HepG2 (cell line): ENCODE measurements around the gene SYMPK. TPM values are rescaled to one million over a fixed set of nuclear protein-coding genes. Genes with fewer than 3 reads are reported as not detected.

ENCODE experiments used
- CHCHD3 ChIP-seq: sonication (generic); formaldehyde crosslinking; IDR thresholded peaks from 2 replicates; pipeline ENCODE4 v1.8.0; 2022; ENCODE audit warnings: mild to moderate bottlenecking, missing genetic modification reagents, moderate library complexity
- ELF4 ChIP-seq: sonication (generic); formaldehyde crosslinking; IDR thresholded peaks from 2 replicates; pipeline ENCODE4 v1.5.0; 2020; ENCODE audit warnings: missing genetic modification reagents, mild to moderate bottlenecking, moderate library complexity, borderline replicate concordance
- GATAD1 ChIP-seq: IDR thresholded peaks from 2 replicates; pipeline ENCODE4 v1.6.1; 2016; ENCODE audit warnings: missing genetic modification reagents, missing compliant biosample characterization
- GLI4 ChIP-seq: sonication (generic); formaldehyde crosslinking; IDR thresholded peaks from 2 replicates; pipeline ENCODE4 v1.5.1; 2020; ENCODE audit warnings: missing genetic modification reagents, mild to moderate bottlenecking, moderate library complexity, borderline replicate concordance
- HOXD1 ChIP-seq: sonication (generic); formaldehyde crosslinking; IDR thresholded peaks from 2 replicates; pipeline ENCODE4 v1.5.0; 2020; ENCODE audit warnings: missing genetic modification reagents
- ISX ChIP-seq: sonication (generic); formaldehyde crosslinking; conservative IDR thresholded peaks from 2 replicates; pipeline ENCODE4 v1.5.0; 2020; ENCODE audit warnings: missing genetic modification reagents
- NKX3-1 ChIP-seq: sonication (generic); formaldehyde crosslinking; IDR thresholded peaks from 2 replicates; pipeline ENCODE4 v1.5.0; 2020; ENCODE audit warnings: missing genetic modification reagents
- POLR2AphosphoS5 ChIP-seq: IDR thresholded peaks from 2 replicates; pipeline ENCODE4 v1.6.1; 2012; ENCODE audit warnings: low read depth, low read length
- SAP130 ChIP-seq: IDR thresholded peaks from 2 replicates; pipeline ENCODE4 v1.6.1; 2016; ENCODE audit warnings: low read depth
- ZBTB20 ChIP-seq: sonication (generic); formaldehyde crosslinking; IDR thresholded peaks from 2 replicates; pipeline ENCODE4 v1.8.1; 2023; ENCODE audit warnings: missing genetic modification reagents, low read depth, mild to moderate bottlenecking, borderline replicate concordance
- ZBTB42 ChIP-seq: sonication (generic); formaldehyde crosslinking; IDR thresholded peaks from 2 replicates; pipeline ENCODE4 v1.5.0; 2020; ENCODE audit warnings: mild to moderate bottlenecking, missing genetic modification reagents
- ZKSCAN8 ChIP-seq: IDR thresholded peaks from 2 replicates; pipeline ENCODE4 v1.6.1; 2016; ENCODE audit warnings: borderline replicate concordance, missing genetic modification reagents, missing compliant biosample characterization
- ZNF180 ChIP-seq: sonication (generic); formaldehyde crosslinking; IDR thresholded peaks from 2 replicates; pipeline ENCODE4 v1.4.0; 2020; ENCODE audit warnings: low read depth, missing genetic modification reagents, borderline replicate concordance
- ZNF331 ChIP-seq: sonication (generic); formaldehyde crosslinking; IDR thresholded peaks from 2 replicates; pipeline ENCODE4 v1.4.0; 2020; ENCODE audit warnings: missing genetic modification reagents
- ZNF883 ChIP-seq: sonication (generic); formaldehyde crosslinking; IDR thresholded peaks from 2 replicates; pipeline ENCODE4 v1.5.1; 2020; ENCODE audit warnings: mild to moderate bottlenecking, missing genetic modification reagents; ENCODE audit errors: not compliant biosample characterization
- polyA plus RNA-seq, 8 experiments: library from polyadenylated mRNA; depleted of rRNA in 3 of 8; stranded (reverse) in 7 of 8; unstranded in 1 of 8; fragments of >200 nt; fragmentation: Illumina TruSeq in 4 of 8; extraction: Trizol in 4 of 8; gene quantifications; 2 replicates each; pipeline versions ENCODE4 v1.2.1 to v1.2.3, GENCODE V29; 2011 to 2016; ENCODE audit warnings: low read depth in 4 of 8, missing spikeins in 1 of 8, mixed read lengths in 1 of 8; ENCODE audit not compliant: insufficient read depth in 1 of 8
- total RNA-seq, 5 experiments: library from RNA; depleted of rRNA; stranded (reverse); fragments of >200 nt; fragmentation: Illumina TruSeq; extraction: Trizol; gene quantifications; 2 replicates each; pipeline ENCODE4 v1.2.3, GENCODE V29; 2016; ENCODE audit warnings: low read depth in 1 of 5
- TF ChIP-seq, protein P1 (sequence below): sonication (generic); formaldehyde crosslinking; IDR thresholded peaks from 2 replicates; pipeline ENCODE4 v1.5.1; 2020; ENCODE audit warnings: mild to moderate bottlenecking, moderate library complexity, missing genetic modification reagents
- TF ChIP-seq, protein P2 (sequence below): sonication (generic); formaldehyde crosslinking; IDR thresholded peaks from 2 replicates; pipeline ENCODE4 v1.8.0; 2022; ENCODE audit warnings: mild to moderate bottlenecking, missing genetic modification reagents, moderate library complexity
- TF ChIP-seq, protein P3 (sequence below), 2 experiments: sonication (generic) in 1 of 2; formaldehyde crosslinking in 1 of 2; IDR thresholded peaks; 2 replicates each; pipeline versions ENCODE4 v1.4.0 to v1.6.1; 2018 to 2020; ENCODE audit warnings: missing genetic modification reagents in 2 of 2, borderline replicate concordance in 1 of 2, low read depth in 1 of 2, mild to moderate bottlenecking in 1 of 2, missing biosample characterization in 1 of 2
- TF ChIP-seq, protein P4 (sequence below): sonication (generic); formaldehyde crosslinking; IDR thresholded peaks from 2 replicates; pipeline ENCODE4 v1.4.0; 2020; ENCODE audit warnings: mild to moderate bottlenecking, low read depth, missing genetic modification reagents
- TF ChIP-seq, protein P5 (sequence below): sonication (generic); formaldehyde crosslinking; IDR thresholded peaks from 2 replicates; pipeline ENCODE4 v1.4.0; 2020; ENCODE audit warnings: missing genetic modification reagents

The SYMPK gene
- total and polyA plus RNA-seq, 2 of the 13 experiments (the other 11 are each of a cell fraction or from before 2014, with no cell fraction given), result 21.9 to 55.7 TPM

DNA sequence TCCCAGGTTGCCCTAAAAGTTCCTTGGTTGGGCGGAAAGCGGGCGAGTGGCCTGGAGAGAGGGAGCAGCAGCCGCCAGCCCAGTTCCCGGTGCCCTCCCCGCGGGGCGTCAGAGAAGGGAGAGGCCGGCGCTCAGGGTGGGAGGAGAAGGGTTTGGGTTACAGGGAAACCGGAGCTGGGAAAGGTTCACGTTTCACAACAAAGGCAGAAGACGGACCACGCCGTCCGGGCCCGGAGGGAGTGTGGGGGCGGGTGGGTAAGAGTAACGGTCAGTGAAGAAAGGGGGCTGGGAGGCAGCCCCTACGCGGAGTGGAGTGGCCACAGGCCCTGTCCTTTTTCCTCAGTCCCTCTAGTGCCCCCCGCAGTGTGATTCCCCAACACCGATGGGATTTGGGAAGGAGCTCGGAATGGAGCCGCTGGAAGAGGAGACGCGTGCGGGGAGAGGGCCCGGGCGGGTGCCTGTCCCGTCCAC is 95.5 kb downstream of the SYMPK start (continued):
- TF ChIP-seq ELF4 (CRISPR knock-in tag) (no peak), ZNF883 (CRISPR knock-in tag) (no peak), HOXD1 (CRISPR knock-in tag) (no peak), POLR2AphosphoS5 (no peak), GATAD1 (CRISPR knock-in tag) (no peak), ZBTB20 (CRISPR knock-in tag) (no peak), CHCHD3 (CRISPR knock-in tag) (no peak), ZNF180 (CRISPR knock-in tag) (no peak), NKX3-1 (CRISPR knock-in tag) (no peak), GLI4 (CRISPR knock-in tag) (no peak), ISX (no peak), SAP130 (CRISPR knock-in tag) (peak; percentile 71), ZNF331 (CRISPR knock-in tag) (no peak), ZKSCAN8 (CRISPR knock-in tag) (no peak), ZBTB42 (CRISPR knock-in tag) (no peak)
- TF ChIP-seq, protein P1, sequence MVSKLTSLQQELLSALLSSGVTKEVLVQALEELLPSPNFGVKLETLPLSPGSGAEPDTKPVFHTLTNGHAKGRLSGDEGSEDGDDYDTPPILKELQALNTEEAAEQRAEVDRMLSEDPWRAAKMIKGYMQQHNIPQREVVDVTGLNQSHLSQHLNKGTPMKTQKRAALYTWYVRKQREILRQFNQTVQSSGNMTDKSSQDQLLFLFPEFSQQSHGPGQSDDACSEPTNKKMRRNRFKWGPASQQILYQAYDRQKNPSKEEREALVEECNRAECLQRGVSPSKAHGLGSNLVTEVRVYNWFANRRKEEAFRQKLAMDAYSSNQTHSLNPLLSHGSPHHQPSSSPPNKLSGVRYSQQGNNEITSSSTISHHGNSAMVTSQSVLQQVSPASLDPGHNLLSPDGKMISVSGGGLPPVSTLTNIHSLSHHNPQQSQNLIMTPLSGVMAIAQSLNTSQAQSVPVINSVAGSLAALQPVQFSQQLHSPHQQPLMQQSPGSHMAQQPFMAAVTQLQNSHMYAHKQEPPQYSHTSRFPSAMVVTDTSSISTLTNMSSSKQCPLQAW (CRISPR knock-in tag), result 0 out of 2 replicates have a peak, but pooled peaks have one; percentile 11
- TF ChIP-seq, protein P2, sequence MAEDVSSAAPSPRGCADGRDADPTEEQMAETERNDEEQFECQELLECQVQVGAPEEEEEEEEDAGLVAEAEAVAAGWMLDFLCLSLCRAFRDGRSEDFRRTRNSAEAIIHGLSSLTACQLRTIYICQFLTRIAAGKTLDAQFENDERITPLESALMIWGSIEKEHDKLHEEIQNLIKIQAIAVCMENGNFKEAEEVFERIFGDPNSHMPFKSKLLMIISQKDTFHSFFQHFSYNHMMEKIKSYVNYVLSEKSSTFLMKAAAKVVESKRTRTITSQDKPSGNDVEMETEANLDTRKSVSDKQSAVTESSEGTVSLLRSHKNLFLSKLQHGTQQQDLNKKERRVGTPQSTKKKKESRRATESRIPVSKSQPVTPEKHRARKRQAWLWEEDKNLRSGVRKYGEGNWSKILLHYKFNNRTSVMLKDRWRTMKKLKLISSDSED (CRISPR knock-in tag), result no peak
- TF ChIP-seq, protein P3, sequence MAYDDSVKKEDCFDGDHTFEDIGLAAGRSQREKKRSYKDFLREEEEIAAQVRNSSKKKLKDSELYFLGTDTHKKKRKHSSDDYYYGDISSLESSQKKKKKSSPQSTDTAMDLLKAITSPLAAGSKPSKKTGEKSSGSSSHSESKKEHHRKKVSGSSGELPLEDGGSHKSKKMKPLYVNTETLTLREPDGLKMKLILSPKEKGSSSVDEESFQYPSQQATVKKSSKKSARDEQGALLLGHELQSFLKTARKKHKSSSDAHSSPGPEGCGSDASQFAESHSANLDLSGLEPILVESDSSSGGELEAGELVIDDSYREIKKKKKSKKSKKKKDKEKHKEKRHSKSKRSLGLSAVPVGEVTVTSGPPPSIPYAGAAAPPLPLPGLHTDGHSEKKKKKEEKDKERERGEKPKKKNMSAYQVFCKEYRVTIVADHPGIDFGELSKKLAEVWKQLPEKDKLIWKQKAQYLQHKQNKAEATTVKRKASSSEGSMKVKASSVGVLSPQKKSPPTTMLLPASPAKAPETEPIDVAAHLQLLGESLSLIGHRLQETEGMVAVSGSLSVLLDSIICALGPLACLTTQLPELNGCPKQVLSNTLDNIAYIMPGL (CRISPR knock-in tag; IDR thresholded peaks at IDR 0.05; ENCODE audit: borderline replicate concordance in 1 of 2, low read depth in 1 of 2), result peak in 1 of 2 experiments; percentile 9; a peak in 1 of 4 replicates
- TF ChIP-seq, protein P4, sequence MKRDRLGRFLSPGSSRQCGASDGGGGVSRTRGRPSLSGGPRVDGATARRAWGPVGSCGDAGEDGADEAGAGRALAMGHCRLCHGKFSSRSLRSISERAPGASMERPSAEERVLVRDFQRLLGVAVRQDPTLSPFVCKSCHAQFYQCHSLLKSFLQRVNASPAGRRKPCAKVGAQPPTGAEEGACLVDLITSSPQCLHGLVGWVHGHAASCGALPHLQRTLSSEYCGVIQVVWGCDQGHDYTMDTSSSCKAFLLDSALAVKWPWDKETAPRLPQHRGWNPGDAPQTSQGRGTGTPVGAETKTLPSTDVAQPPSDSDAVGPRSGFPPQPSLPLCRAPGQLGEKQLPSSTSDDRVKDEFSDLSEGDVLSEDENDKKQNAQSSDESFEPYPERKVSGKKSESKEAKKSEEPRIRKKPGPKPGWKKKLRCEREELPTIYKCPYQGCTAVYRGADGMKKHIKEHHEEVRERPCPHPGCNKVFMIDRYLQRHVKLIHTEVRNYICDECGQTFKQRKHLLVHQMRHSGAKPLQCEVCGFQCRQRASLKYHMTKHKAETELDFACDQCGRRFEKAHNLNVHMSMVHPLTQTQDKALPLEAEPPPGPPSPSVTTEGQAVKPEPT (CRISPR knock-in tag), result no peak
- TF ChIP-seq, protein P5, sequence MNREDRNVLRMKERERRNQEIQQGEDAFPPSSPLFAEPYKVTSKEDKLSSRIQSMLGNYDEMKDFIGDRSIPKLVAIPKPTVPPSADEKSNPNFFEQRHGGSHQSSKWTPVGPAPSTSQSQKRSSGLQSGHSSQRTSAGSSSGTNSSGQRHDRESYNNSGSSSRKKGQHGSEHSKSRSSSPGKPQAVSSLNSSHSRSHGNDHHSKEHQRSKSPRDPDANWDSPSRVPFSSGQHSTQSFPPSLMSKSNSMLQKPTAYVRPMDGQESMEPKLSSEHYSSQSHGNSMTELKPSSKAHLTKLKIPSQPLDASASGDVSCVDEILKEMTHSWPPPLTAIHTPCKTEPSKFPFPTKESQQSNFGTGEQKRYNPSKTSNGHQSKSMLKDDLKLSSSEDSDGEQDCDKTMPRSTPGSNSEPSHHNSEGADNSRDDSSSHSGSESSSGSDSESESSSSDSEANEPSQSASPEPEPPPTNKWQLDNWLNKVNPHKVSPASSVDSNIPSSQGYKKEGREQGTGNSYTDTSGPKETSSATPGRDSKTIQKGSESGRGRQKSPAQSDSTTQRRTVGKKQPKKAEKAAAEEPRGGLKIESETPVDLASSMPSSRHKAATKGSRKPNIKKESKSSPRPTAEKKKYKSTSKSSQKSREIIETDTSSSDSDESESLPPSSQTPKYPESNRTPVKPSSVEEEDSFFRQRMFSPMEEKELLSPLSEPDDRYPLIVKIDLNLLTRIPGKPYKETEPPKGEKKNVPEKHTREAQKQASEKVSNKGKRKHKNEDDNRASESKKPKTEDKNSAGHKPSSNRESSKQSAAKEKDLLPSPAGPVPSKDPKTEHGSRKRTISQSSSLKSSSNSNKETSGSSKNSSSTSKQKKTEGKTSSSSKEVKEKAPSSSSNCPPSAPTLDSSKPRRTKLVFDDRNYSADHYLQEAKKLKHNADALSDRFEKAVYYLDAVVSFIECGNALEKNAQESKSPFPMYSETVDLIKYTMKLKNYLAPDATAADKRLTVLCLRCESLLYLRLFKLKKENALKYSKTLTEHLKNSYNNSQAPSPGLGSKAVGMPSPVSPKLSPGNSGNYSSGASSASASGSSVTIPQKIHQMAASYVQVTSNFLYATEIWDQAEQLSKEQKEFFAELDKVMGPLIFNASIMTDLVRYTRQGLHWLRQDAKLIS (CRISPR knock-in tag), result no peak
